IPS-18c (cell line): ENCODE results near the gene ETF1.

Experiments used
- H3K4me3 ChIP-seq: 2 replicates; pipeline ENCODE4 v1.7.0; 2013; ENCODE audit warnings: low read depth, mild to moderate bottlenecking, low read length, moderate library complexity; ENCODE audit not compliant: insufficient read depth
- H3K9me3 ChIP-seq: one replicate; pipeline ENCODE4 v1.6.1; 2013; ENCODE audit warnings: mild to moderate bottlenecking, low read length, moderate library complexity; ENCODE audit not compliant: control insufficient read depth, insufficient read depth

ETF1 gene

GRCh38 chr5:138542956-138543729, at the start of gene ETF1:
TSS of gene ETF1 (minus strand) at chr5:138543236. CDS start at chr5:138542918, 318 bp downstream.
- H3K4me3 ChIP-seq = peak within 1 kb of the TSS; percentile 90
- no peaks in the 10 kb centered on the region for H3K9me3 ChIP-seq

DNA sequence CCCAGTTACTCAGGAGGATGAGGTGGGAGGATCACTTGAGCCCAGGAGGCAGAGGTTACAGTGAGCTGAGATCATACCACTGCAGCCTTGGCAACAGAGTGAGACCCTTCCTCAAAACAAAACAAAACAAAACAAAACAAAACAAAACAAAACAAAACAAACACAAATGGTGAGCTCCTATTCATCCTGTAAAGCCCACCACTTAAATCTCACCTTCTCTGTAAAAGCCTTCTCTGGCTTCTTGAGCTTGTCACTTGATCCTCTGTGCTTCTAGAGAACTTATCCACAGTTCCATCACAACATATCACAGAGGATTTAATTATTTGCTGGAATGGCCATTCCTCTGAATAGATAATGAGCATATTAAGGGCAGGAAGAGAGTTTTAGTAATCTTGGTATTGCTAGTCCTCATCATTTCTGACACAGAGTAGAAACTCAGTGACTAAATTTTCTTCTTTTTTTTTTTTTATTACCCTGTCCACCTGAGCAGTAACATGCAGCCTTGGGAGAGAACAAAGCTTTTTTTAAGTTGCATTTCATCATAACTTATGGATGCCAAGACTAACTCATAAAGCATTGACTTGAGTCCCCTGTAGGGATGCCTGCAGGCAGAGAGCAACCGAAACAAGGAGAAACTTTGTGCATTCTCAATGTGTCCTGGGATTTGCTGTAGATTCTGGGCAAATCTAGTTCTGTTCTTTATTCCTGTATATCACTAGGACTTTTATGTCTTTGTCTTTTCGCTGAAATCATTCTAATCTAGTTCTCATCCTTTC, 45.2 kb upstream of the ETF1 start:
- no peak overlapping the region for H3K4me3 ChIP-seq
- no peaks in the 10 kb centered on the region for H3K9me3 ChIP-seq

- Histone ChIP-seq H3K4me3 (no peak overlapping the region), H3K9me3 (no peaks in the 10 kb centered on the region)
Observed at GRCh38 chr5:138585157-138585556, 42.1 kb upstream of the ETF1 start.

- Histone ChIP-seq H3K4me3 (no peak overlapping the region), H3K9me3 (no peaks in the 10 kb centered on the region)
Observed at GRCh38 chr5:138583984-138584637, 41.1 kb upstream of the ETF1 start.

DNA sequence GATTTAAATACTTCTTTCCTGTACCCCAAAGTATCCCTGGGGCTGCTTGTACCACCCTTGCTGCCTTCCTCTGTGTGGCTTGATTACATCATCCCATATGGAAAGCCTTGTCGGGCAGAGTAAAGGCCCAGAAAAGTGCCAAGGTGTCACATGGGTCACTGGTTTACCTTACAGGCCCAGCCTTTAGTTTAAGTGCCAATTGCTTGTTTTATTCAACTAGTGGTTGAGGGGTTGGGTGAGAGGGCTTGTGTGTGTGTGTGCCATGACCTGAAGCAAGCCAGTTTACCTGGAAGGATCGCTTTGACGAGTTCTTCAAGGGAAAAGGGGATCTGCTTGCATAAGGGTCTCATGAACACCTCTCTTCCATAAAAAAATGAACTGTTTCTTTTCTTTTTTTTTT, 39.9 kb upstream of the ETF1 start:
- Histone ChIP-seq H3K4me3 (no peak overlapping the region), H3K9me3 (no peaks in the 10 kb centered on the region)

GRCh38 chr5:138580777-138581176, 37.7 kb upstream of the ETF1 start:
- H3K4me3 ChIP-seq = no peak overlapping the region
- H3K9me3 ChIP-seq = no peaks in the 10 kb centered on the region

GRCh38 chr5:138580001-138580400, 37.0 kb upstream of the ETF1 start:
- Histone ChIP-seq H3K4me3 (no peak overlapping the region), H3K9me3 (no peaks in the 10 kb centered on the region)

- Histone ChIP-seq H3K9me3 (no peaks in the 10 kb centered on the region), H3K4me3 (no peak overlapping the region)
Observed at GRCh38 chr5:138579517-138579863, 36.5 kb upstream of the ETF1 start.

DNA sequence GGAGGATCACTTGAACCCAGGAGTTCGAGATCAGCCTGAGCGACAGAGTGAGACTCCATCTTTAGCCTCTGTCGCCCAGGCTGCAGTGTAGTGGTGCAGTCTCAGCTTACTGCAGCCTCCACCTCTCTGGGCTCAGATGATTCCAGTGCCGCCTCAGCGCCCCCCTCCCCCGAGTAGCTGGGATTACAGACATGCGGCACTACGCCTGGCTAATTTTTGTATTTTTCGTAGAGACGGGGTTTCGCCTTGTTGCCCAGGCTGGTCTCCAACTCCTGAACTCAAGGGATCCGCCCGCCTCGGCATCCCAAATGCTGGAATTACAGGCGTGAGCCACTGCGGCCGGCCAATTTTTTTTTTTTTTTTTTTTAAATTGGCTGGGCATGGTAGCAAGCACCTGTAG, 34.4 kb upstream of the ETF1 start:
- Histone ChIP-seq H3K9me3 (no peaks in the 10 kb centered on the region), H3K4me3 (no peak overlapping the region)

GRCh38 chr5:138575194-138576015, 32.4 kb upstream of the ETF1 start, which contains the start of gene HSPA9:
TSS of gene HSPA9 (minus strand) at chr5:138575401. CDS start at chr5:138575318, 83 bp downstream.
- Histone ChIP-seq H3K9me3 (no peaks in the 10 kb centered on the region), H3K4me3 (peak within 1 kb of the TSS; percentile 96)

DNA sequence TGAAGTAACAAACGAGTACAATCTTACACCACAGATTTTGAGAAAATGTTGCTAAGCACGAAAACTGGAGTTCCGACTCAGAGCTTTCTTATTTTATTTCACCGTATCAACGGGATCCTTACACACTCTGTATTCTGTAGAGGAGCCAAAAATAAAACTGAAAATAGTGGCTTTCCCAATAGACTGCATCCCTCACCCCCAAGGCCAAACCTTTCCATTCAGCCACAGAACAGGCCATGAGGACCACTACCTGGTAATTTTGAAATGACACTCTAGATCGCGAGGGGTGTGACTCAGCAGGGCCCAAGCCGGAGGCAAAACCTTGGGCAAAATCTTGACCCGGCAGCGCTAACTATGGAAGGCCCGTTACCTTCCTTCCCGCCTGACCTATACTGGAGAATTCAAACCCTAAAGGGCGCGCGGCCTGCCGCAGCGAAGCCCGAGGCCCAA, 31.7 kb upstream of the ETF1 start:
- Histone ChIP-seq H3K4me3 (peak overlapping the region; percentile 96), H3K9me3 (no peaks in the 10 kb centered on the region)

DNA sequence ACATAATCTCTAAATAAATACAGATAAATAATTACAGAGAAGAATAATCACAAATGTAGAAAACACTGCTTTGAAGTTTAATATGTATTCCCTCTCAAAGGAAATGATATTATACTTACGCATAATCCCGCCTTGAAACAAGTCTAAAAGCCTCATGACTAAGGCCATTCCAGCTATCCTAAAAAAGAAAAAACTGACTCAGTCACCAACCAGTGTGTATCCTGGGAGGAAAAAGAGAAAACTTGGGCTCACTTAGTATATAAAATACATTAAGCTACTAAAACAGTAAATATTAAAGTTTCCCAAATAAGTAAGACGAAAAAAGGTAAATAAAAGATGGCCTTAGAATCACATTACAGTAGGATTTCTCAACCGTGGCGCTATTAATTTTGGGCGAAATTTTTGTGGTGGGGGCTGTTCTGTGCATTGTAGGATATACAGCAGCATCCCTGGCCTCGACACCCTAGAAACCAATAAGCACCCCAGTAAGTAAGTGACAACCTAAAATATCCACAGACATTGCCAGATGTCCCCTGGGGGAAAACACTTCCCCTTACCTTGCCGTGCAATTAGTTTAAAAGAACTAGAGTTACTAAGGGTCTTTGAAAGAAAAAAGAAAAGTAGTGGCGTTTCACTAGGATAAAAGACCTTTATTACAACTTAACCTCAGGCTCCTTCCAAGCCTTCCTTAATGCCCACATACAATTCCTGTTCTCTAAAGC, 31.1 kb upstream of the ETF1 start:
- no peaks in the 10 kb centered on the region for H3K9me3 ChIP-seq
- peak overlapping the region; percentile 96 for H3K4me3 ChIP-seq

DNA sequence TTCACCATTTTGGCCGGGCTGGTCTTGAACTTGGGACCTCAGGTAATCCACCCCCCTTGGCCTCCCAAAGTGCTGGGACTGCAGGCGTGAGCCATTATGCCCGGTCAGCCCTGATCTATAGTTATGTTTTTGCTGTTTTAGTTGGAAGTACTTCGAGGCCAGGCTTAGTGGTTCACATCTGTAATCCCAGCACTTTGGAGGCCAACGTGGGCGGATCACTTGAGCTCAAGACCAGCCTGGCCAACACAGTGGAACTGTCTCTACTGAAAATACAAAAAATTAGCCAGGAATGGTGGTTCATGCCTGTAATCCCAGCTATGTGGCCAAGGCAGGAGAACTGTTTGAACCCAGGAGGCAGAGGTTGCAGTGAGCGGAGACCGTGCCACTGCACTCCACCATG, 30.2 kb upstream of the ETF1 start:
- H3K4me3 ChIP-seq = no peak overlapping the region
- H3K9me3 ChIP-seq = no peaks in the 10 kb centered on the region

GRCh38 chr5:138570871-138571270, 27.8 kb upstream of the ETF1 start:
- H3K4me3 ChIP-seq = no peak overlapping the region
- no peaks in the 10 kb centered on the region for H3K9me3 ChIP-seq

DNA sequence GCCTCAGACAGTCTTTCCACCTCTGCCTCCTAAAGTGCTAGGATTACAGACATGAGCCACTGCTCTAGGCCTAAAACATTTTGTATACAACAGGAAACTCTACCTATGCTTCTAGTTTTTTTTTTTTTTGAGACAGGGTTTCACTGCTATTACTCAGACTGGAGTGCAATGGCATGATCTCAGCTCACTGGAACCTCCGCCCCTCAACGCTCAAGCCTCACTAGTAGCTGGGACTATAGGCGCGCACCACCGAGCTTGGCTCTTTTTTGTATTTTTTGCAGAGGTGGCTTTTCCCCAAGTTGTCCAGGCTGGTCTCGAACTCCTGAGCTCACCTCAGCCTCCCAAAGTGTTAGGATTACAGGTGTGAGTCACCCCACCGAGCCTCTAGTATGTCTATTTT, 26.7 kb upstream of the ETF1 start:
- Histone ChIP-seq H3K9me3 (no peaks in the 10 kb centered on the region), H3K4me3 (no peak overlapping the region)

DNA sequence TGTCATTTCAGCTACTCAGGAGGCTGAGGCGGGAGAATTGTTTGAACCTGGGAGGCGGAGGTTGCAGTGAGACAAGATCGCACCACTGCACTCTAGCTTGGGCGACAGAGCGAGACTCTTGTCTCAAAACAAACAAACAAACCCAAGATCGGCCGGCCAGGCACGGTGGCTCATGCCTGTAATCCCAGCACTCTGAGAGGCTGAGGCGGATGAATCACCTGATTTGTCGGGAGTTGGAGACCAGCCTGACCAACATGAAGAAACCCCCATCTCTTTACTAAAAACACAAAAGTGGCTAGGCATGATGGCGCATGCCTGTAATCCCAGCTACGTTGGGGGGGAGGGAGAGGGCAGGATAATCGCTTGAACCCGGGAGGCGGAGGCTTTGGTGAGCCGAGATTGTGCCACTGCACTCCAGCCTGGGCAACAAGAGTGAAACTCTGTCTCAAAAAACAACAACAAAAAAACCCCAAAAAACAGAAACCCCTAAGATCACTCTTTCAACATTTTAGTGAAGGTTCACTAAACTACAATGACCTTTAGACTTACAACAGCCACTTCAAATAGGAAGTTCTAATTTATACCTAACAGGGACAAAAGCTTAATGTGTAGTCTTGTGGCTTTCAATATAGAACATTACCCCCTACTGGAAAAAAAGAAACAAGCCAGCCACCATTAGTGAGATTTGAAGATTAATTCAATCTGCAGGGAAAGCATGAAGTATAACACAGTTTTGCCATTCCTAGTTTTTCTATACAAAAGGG, 25.2 kb upstream of the ETF1 start:
- no peaks in the 10 kb centered on the region for H3K9me3 ChIP-seq
- H3K4me3 ChIP-seq = no peak overlapping the region
